K562 (cell line): ENCODE data around the gene B4GALNT3.

Source experiments
- CREB3 ChIP-seq: fragments of 450-650 bp; conservative IDR thresholded peaks from 2 replicates; pipeline ENCODE4 v1.6.1; 2016; ENCODE audit warnings: missing genetic modification characterization, low read depth, mild to moderate bottlenecking, missing compliant biosample characterization, moderate library complexity
- GTF2F1 ChIP-seq: IDR thresholded peaks from 2 replicates; pipeline ENCODE4 v1.6.1; 2011; ENCODE audit warnings: low read depth, low read length, improper control_type of control experiment
- HMGXB4 ChIP-seq: sonication (generic); formaldehyde crosslinking; IDR thresholded peaks from 2 replicates; pipeline ENCODE4 v1.8.1; 2023; ENCODE audit warnings: mild to moderate bottlenecking, missing genetic modification reagents
- KDM1A ChIP-seq, 2 experiments: fragments of 450-650 bp; IDR thresholded peaks; 2 replicates each; pipeline ENCODE4 v1.6.1; 2016; ENCODE audit warnings: mild to moderate bottlenecking in 2 of 2
- NBN ChIP-seq: fragments of 450-650 bp; IDR thresholded peaks from 2 replicates; pipeline ENCODE4 v1.6.1; 2016; ENCODE audit warnings: low read depth, mild to moderate bottlenecking
- NCOA1 ChIP-seq: fragments of 450-650 bp; IDR thresholded peaks from 2 replicates; pipeline ENCODE4 v1.6.1; 2016; ENCODE audit warnings: low read depth
- NR2C2 ChIP-seq, 2 experiments: fragments of 200-800 bp in 1 of 2; sonication (Bioruptor generic) in 1 of 2; sonication (generic) in 1 of 2; formaldehyde crosslinking in 1 of 2; IDR thresholded peaks; 2 replicates each; pipeline versions ENCODE4 v1.6.1 to v1.8.0; 2016 to 2022; ENCODE audit warnings: mild to moderate bottlenecking in 1 of 2, missing compliant biosample characterization in 1 of 2, missing genetic modification characterization in 1 of 2, missing genetic modification reagents in 1 of 2
- NR3C1 ChIP-seq: sonication (generic); formaldehyde crosslinking; IDR thresholded peaks from 2 replicates; pipeline ENCODE4 v1.8.1; 2022; ENCODE audit warnings: missing genetic modification reagents
- NRF1 ChIP-seq, 2 experiments: fragments of 450-650 bp; IDR thresholded peaks in 1 of 2; conservative IDR thresholded peaks in 1 of 2; 2 replicates each; pipeline ENCODE4 v1.6.1; 2014; ENCODE audit warnings: mild to moderate bottlenecking in 2 of 2
- PURB ChIP-seq: sonication (generic); formaldehyde crosslinking; IDR thresholded peaks from 2 replicates; pipeline ENCODE4 v1.9.0; 2021; ENCODE audit warnings: low read depth, mild to moderate bottlenecking, missing genetic modification reagents
- RCOR1 ChIP-seq, 2 experiments: IDR thresholded peaks; 2 replicates each; pipeline ENCODE4 v1.6.1; 2012; ENCODE audit warnings: low read depth in 2 of 2, low read length in 2 of 2, borderline replicate concordance in 1 of 2, improper control_type of control experiment in 1 of 2
- SFPQ ChIP-seq: fragments of 200-400 bp; formaldehyde crosslinking; IDR thresholded peaks from 2 replicates; pipeline ENCODE4 v1.6.1; 2017; ENCODE audit warnings: mild to moderate bottlenecking, low read depth, low read length, moderate library complexity
- ZNF274 ChIP-seq: IDR thresholded peaks from 2 replicates; pipeline ENCODE4 v1.6.1; 2011; ENCODE audit warnings: low read depth, mild to moderate bottlenecking, low read length, moderate library complexity, borderline replicate concordance

GRCh38 chr12:558580-558979, 98.8 kb downstream of the B4GALNT3 start:
- TF ChIP-seq PURB: no peak
- no peak for TF ChIP-seq CREB3 (tag)
- no peak for TF ChIP-seq GTF2F1
- no peak for TF ChIP-seq NBN
- TF ChIP-seq NR3C1 (CRISPR knock-in tag): no peak
- no peak for TF ChIP-seq SFPQ
- no peak for TF ChIP-seq RCOR1 (IDR thresholded peaks at IDR 0.05; ENCODE audit: borderline replicate concordance in 1 of 2, low read depth in 2 of 2, low read length in 2 of 2)
- TF ChIP-seq HMGXB4 (CRISPR knock-in tag): no peak
- no peak for TF ChIP-seq KDM1A (IDR thresholded peaks at IDR 0.05)
- TF ChIP-seq NR2C2 (CRISPR knock-in tag; IDR thresholded peaks at IDR 0.05): no peak
- no peak for TF ChIP-seq NR2C2 (tag; IDR thresholded peaks at IDR 0.05)
- TF ChIP-seq NRF1 (conservative IDR thresholded peaks at IDR 0.05 in 1 of 2, IDR thresholded peaks at IDR 0.05 in 1 of 2): no peak
- TF ChIP-seq ZNF274: no peak
- TF ChIP-seq NCOA1: no peak
